D341Med (cell line): ENCODE results near the gene MED7.
A peak's percentile ranks its signal among the peaks of the same experiment; 100 is the strongest.
"Not testable (repeated sequence)": the region's sequence is repeated elsewhere in the genome, so short reads cannot be mapped to it uniquely, and the experiment has no call there.

Experiments
- DNase-seq: peaks from one replicate; pipeline ENCODE4 v3.0.0; 2012; ENCODE audit warnings: low spot score

Gene MED7

GRCh38 chr5:157142317-157143126 is at the start of gene MED7:
Gene MED7 (minus strand): TSS chr5:157142865. CDS start chr5:157139431, 3,434 bp downstream.
- peak; percentile 94 for DNase-seq

- no peak for DNase-seq
These were observed 46.6 kb upstream of the MED7 start for GRCh38 chr5:157189223-157189622.

GRCh38 chr5:157188270-157188669 is 45.6 kb upstream of the MED7 start:
- DNase-seq: no peak

GRCh38 chr5:157187046-157187754 is 44.5 kb upstream of the MED7 start:
- DNase-seq: no peak

GRCh38 chr5:157186309-157187045 is 43.8 kb upstream of the MED7 start:
- no peak for DNase-seq

GRCh38 chr5:157185122-157185521 is 42.5 kb upstream of the MED7 start:
- DNase-seq: not testable (repeated sequence)

- no peak for DNase-seq
These were observed 41.5 kb upstream of the MED7 start for GRCh38 chr5:157184117-157184670.

- DNase-seq: no peak
These were observed 39.6 kb upstream of the MED7 start for GRCh38 chr5:157182143-157182757.

GRCh38 chr5:157180374-157181264 is 38.0 kb upstream of the MED7 start, which contains the start of gene ITK:
Gene ITK (plus strand): TSS chr5:157180840. CDS start chr5:157180978, 138 bp downstream.
- DNase-seq: no peak

- no peak for DNase-seq
These were observed 36.3 kb upstream of the MED7 start for GRCh38 chr5:157178966-157179365.

- DNase-seq: no peak
These were observed 35.3 kb upstream of the MED7 start for GRCh38 chr5:157177953-157178352.

GRCh38 chr5:157175071-157175612 is 32.5 kb upstream of the MED7 start:
- no peak for DNase-seq

GRCh38 chr5:157172403-157172802 is 29.7 kb upstream of the MED7 start:
- no peak for DNase-seq

GRCh38 chr5:157168286-157168685 is 25.6 kb upstream of the MED7 start:
- no peak for DNase-seq

- no peak for DNase-seq
These were observed 24.6 kb upstream of the MED7 start for GRCh38 chr5:157167214-157167621.

GRCh38 chr5:157166214-157167213 is 23.8 kb upstream of the MED7 start, which contains the start of gene GARIN3:
Gene GARIN3 (minus strand): TSS chr5:157166264. CDS start chr5:157166168, 96 bp downstream.
- no peak for DNase-seq

- DNase-seq: no peak
These were observed 23.0 kb upstream of the MED7 start for GRCh38 chr5:157165668-157166067.

GRCh38 chr5:157165261-157165660 is 22.6 kb upstream of the MED7 start:
- no peak for DNase-seq

- DNase-seq: no peak
These were observed 21.9 kb upstream of the MED7 start for GRCh38 chr5:157164521-157164920.
